Suprapubic skin (tissue), 4 donors: ENCODE measurements around the gene LAPTM5. TPM values are rescaled to one million over a fixed set of nuclear protein-coding genes. Genes with fewer than 3 reads are reported as not detected.
A peak's percentile ranks its signal among the peaks of the same experiment; 100 is the strongest.

Experiments used
- DNase-seq, 2 donors: peaks; one replicate each; pipeline ENCODE4 v3.0.0-alpha.2; 2019; ENCODE audit warnings: low spot score in 2 of 2
- H3K27ac ChIP-seq: fragments of 200-600 bp; sonication (generic); one replicate; pipeline ENCODE4 v1.5.1; 2019
- H3K27me3 ChIP-seq: fragments of 200-600 bp; sonication (generic); one replicate; pipeline ENCODE4 v1.5.1; 2019
- H3K36me3 ChIP-seq: fragments of 200-600 bp; sonication (generic); one replicate; pipeline ENCODE4 v1.5.1; 2019
- H3K4me1 ChIP-seq: fragments of 200-600 bp; sonication (generic); one replicate; pipeline ENCODE4 v1.5.1; 2019
- H3K4me3 ChIP-seq: fragments of 200-600 bp; sonication (generic); one replicate; pipeline ENCODE4 v1.5.1; 2019; ENCODE audit warnings: mild to moderate bottlenecking
- H3K9me3 ChIP-seq: fragments of 200-600 bp; sonication (generic); one replicate; pipeline ENCODE4 v1.5.1; 2019
- CTCF ChIP-seq, 2 donors: fragments of 200-600 bp in 1 of 2; fragments of 450-650 bp in 1 of 2; sonication (generic) in 1 of 2; IDR thresholded peaks; one replicate each; pipeline ENCODE4 v1.5.1; 2016 to 2019; ENCODE audit warnings: antibody characterized with exemption in 2 of 2, mild to moderate bottlenecking in 1 of 2, moderate library complexity in 1 of 2
- EP300 ChIP-seq: sonication (generic); formaldehyde crosslinking; IDR thresholded peaks from one replicate; pipeline ENCODE4 v1.6.1; 2017; ENCODE audit warnings: antibody characterized with exemption
- POLR2A ChIP-seq, 2 donors: fragments of 450-650 bp; IDR thresholded peaks; one replicate each; pipeline ENCODE4 v1.6.1; 2017; ENCODE audit warnings: antibody characterized with exemption in 2 of 2, mild to moderate bottlenecking in 2 of 2, moderate library complexity in 2 of 2
- POLR2AphosphoS5 ChIP-seq, 3 donors: sonication (generic); formaldehyde crosslinking; IDR thresholded peaks; one replicate each; pipeline ENCODE4 v1.6.1; 2017; ENCODE audit warnings: antibody characterized with exemption in 3 of 3
- WGBS: methylation state at CpG from one replicate; pipeline ENCODE4 v1.1.5; 2018; 5-methylcytosine and 5-hydroxymethylcytosine counted together
- total RNA-seq, 4 donors: library from RNA; depleted of rRNA; stranded (reverse); fragments of >200 nt; gene quantifications; one replicate each; pipeline ENCODE4 v1.1.0, GENCODE V29; 2016

The LAPTM5 gene
- total RNA-seq, 4 donors from 2014 or later: 9.9 to 13.7 (median 12.2) TPM

- H3K9me3 ChIP-seq: no peaks in the 10 kb centered on the region
- H3K4me3 ChIP-seq: no peak overlapping the region
- WGBS: 82% methylated on average over 9 of the region's 12 CpGs
- no peaks in the 10 kb centered on the region for H3K36me3 ChIP-seq
- peaks cover 9% of the 10 kb centered on the region for H3K27me3 ChIP-seq
- peaks cover 14% of the 10 kb centered on the region for H3K4me1 ChIP-seq
- DNase-seq: no peak
- no peak overlapping the region for H3K27ac ChIP-seq
- TF ChIP-seq EP300 (no peak), POLR2A (IDR thresholded peaks at IDR 0.05) (no peak), CTCF (IDR thresholded peaks at IDR 0.05) (no peak), POLR2AphosphoS5 (IDR thresholded peaks at IDR 0.05) (no peak)
These were observed 32.0 kb upstream of the LAPTM5 start for GRCh38 chr1:30789388-30790255.

- Histone ChIP-seq H3K27me3 (peaks cover 9% of the 10 kb centered on the region), H3K4me1 (peaks cover 14% of the 10 kb centered on the region), H3K27ac (no peak overlapping the region), H3K36me3 (no peaks in the 10 kb centered on the region), H3K4me3 (no peak overlapping the region), H3K9me3 (no peaks in the 10 kb centered on the region)
- 87% methylated on average over 8 of the region's 9 CpGs for WGBS
- no peak for DNase-seq
- TF ChIP-seq POLR2A (IDR thresholded peaks at IDR 0.05): no peak
- peak in 1 of 3 donors; percentile 77 for TF ChIP-seq POLR2AphosphoS5 (IDR thresholded peaks at IDR 0.05)
These were observed 31.2 kb upstream of the LAPTM5 start for GRCh38 chr1:30788580-30789387.

GRCh38 chr1:30787856-30788495 lies 30.4 kb upstream of the LAPTM5 start:
- WGBS: 85% methylated on average over 21 of the region's 21 CpGs
- H3K27me3 ChIP-seq: peaks cover 9% of the 10 kb centered on the region
- no peak for DNase-seq
- no peak for TF ChIP-seq CTCF (IDR thresholded peaks at IDR 0.05)
- TF ChIP-seq POLR2AphosphoS5 (IDR thresholded peaks at IDR 0.05): no peak
- no peak for TF ChIP-seq EP300
- no peak for TF ChIP-seq POLR2A (IDR thresholded peaks at IDR 0.05)
- no peak overlapping the region for H3K27ac ChIP-seq
- H3K4me1 ChIP-seq: peaks cover 14% of the 10 kb centered on the region
- no peak overlapping the region for H3K4me3 ChIP-seq
- H3K9me3 ChIP-seq: no peaks in the 10 kb centered on the region
- no peaks in the 10 kb centered on the region for H3K36me3 ChIP-seq

GRCh38 chr1:30787266-30787665 lies 29.7 kb upstream of the LAPTM5 start:
- Histone ChIP-seq H3K9me3 (no peaks in the 10 kb centered on the region), H3K27me3 (peaks cover 8% of the 10 kb centered on the region)
- WGBS: 81% methylated on average over 5 of the region's 5 CpGs

More at GRCh38 chr1:30787266-30787665, 29.7 kb upstream of the LAPTM5 start:
- Histone ChIP-seq H3K36me3 (no peaks in the 10 kb centered on the region), H3K4me1 (peaks cover 20% of the 10 kb centered on the region), H3K27ac (no peak overlapping the region), H3K4me3 (no peak overlapping the region)
- TF ChIP-seq CTCF (IDR thresholded peaks at IDR 0.05): no peak
- TF ChIP-seq POLR2AphosphoS5 (IDR thresholded peaks at IDR 0.05): no peak
- no peak for TF ChIP-seq POLR2A (IDR thresholded peaks at IDR 0.05)
- no peak for TF ChIP-seq EP300
- DNase-seq: no peak
